DND-41 (cell line): Measurements from ENCODE around the gene RNF183.
A peak's percentile ranks its signal among the peaks of the same experiment; 100 is the strongest.

Source experiments
- ATAC-seq: fragments of 200-7000 bp; cut with Tn5 transposase; 3 replicates; pipeline ENCODE4 v1.9.1; 2021; ENCODE audit warnings: low read depth; ENCODE audit not compliant: insufficient read depth
- DNase-seq: peaks from one replicate; pipeline ENCODE4 v3.0.0-alpha.2; 2020
- H2AFZ ChIP-seq: 2 replicates; pipeline ENCODE4 v1.6.0; 2012; ENCODE audit warnings: low read depth, low read length
- H3K27ac ChIP-seq: 2 replicates; pipeline ENCODE4 v1.5.1; 2012; ENCODE audit warnings: low read length, inconsistent platforms
- H3K27me3 ChIP-seq: fragments of 200-600 bp; sonication (generic); 2 replicates; pipeline ENCODE4 v1.6.0; 2012; ENCODE audit warnings: low read length, mild to moderate bottlenecking, inconsistent platforms; ENCODE audit not compliant: insufficient read depth, poor library complexity
- H3K36me3 ChIP-seq: 2 replicates; pipeline ENCODE4 v1.5.1; 2012; ENCODE audit warnings: low read length, inconsistent platforms; ENCODE audit not compliant: insufficient read depth
- H3K4me1 ChIP-seq: 2 replicates; pipeline ENCODE4 v1.5.1; 2012; ENCODE audit warnings: mild to moderate bottlenecking, low read length; ENCODE audit not compliant: insufficient read depth
- H3K4me2 ChIP-seq: 2 replicates; pipeline ENCODE4 v1.6.0; 2012; ENCODE audit warnings: mild to moderate bottlenecking, moderate library complexity, low read length, inconsistent platforms; ENCODE audit not compliant: insufficient read depth
- H3K4me3 ChIP-seq, 2 experiments: fragments of 200-600 bp in 1 of 2; shearing (Covaris generic) in 1 of 2; 2 replicates each; pipeline ENCODE4 v1.5.1; 2012 to 2016; ENCODE audit warnings: inconsistent platforms in 2 of 2, low read length in 2 of 2, mild to moderate bottlenecking in 2 of 2, low read depth in 1 of 2, moderate library complexity in 1 of 2
- H3K79me2 ChIP-seq: 2 replicates; pipeline ENCODE4 v1.6.0; 2012; ENCODE audit warnings: low read length, inconsistent platforms; ENCODE audit not compliant: insufficient read depth
- H3K9ac ChIP-seq: 2 replicates; pipeline ENCODE4 v1.6.0; 2012; ENCODE audit warnings: low read depth, mild to moderate bottlenecking, inconsistent platforms, low read length, moderate library complexity
- H3K9me3 ChIP-seq: 2 replicates; pipeline ENCODE4 v1.5.1; 2012; ENCODE audit warnings: low read length, moderate library complexity, mild to moderate bottlenecking, inconsistent platforms; ENCODE audit not compliant: insufficient read depth, severe bottlenecking
- H4K20me1 ChIP-seq: 2 replicates; pipeline ENCODE4 v1.6.0; 2012; ENCODE audit warnings: low read length; ENCODE audit not compliant: insufficient read depth
- EZH2 ChIP-seq: IDR thresholded peaks from 3 replicates; pipeline ENCODE4 v1.6.1; 2012; ENCODE audit warnings: borderline replicate concordance, low read depth, mild to moderate bottlenecking, moderate library complexity, low read length, inconsistent platforms; ENCODE audit not compliant: severe bottlenecking
- TF ChIP-seq, protein P1 (sequence below): IDR thresholded peaks from 2 replicates; pipeline ENCODE4 v1.5.1; 2012; ENCODE audit warnings: borderline replicate concordance, low read length, moderate library complexity, mild to moderate bottlenecking; ENCODE audit not compliant: poor library complexity, severe bottlenecking; ENCODE audit errors: extremely low read depth

The RNF183 gene

GRCh38 chr9:113343732-113344231 lies 40.6 kb upstream of the RNF183 start:
- H3K4me2 ChIP-seq, result no peak overlapping the region
- H3K9me3 ChIP-seq, result no peaks in the 10 kb centered on the region
- peaks cover 2% of the 10 kb centered on the region for H3K27me3 ChIP-seq
- no peaks in the 10 kb centered on the region for H3K36me3 ChIP-seq
- ATAC-seq (no peak), DNase-seq (peak; percentile 60)
- TF ChIP-seq, protein P1, sequence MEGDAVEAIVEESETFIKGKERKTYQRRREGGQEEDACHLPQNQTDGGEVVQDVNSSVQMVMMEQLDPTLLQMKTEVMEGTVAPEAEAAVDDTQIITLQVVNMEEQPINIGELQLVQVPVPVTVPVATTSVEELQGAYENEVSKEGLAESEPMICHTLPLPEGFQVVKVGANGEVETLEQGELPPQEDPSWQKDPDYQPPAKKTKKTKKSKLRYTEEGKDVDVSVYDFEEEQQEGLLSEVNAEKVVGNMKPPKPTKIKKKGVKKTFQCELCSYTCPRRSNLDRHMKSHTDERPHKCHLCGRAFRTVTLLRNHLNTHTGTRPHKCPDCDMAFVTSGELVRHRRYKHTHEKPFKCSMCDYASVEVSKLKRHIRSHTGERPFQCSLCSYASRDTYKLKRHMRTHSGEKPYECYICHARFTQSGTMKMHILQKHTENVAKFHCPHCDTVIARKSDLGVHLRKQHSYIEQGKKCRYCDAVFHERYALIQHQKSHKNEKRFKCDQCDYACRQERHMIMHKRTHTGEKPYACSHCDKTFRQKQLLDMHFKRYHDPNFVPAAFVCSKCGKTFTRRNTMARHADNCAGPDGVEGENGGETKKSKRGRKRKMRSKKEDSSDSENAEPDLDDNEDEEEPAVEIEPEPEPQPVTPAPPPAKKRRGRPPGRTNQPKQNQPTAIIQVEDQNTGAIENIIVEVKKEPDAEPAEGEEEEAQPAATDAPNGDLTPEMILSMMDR, result no peak
- no peak for TF ChIP-seq EZH2
- H3K4me1 ChIP-seq, result peaks cover 32% of the 10 kb centered on the region
- peak overlapping the region; percentile 62; the same call in 1 of the 2 replicates for H3K27ac ChIP-seq
- peak overlapping the region; percentile 36 for H2AFZ ChIP-seq
- no peak overlapping the region for H3K4me3 ChIP-seq
- H3K9ac ChIP-seq, result peak overlapping the region; percentile 28; the same call in 1 of the 2 replicates
- no peaks in the 10 kb centered on the region for H4K20me1 ChIP-seq
- H3K79me2 ChIP-seq, result no peaks in the 10 kb centered on the region

DNA sequence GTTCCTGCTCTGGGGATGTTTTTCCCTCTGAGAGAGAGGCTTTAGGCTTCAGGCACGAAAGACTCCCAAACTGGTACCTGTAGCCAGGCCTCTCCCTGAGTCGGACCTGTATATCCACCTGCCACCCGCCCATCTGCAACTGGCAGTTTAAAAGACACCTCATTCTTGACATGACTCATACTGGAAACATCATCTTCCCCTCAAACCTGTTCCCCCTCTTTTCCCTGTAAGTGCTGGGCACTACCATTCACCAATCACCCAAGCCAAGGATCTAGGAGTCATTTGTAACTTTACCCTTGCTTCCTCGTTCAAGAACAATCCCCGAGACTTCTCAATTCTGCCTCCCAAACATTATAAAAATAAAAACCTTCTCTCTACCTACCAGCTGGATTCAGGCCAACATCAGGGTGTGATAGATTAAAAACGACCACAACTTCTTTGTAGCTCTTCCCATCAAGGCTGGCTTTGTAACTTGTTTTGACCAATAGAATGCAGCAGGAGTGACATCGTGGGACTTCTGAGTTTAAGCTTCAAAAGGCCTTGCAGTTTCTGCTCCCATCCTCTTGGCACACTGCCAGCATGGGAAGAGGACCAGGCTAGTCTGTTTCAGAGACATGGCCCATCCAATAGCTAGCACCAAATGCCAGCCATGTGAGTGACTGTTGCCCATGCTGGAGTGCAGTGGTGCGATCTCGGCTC lies 38.7 kb upstream of the RNF183 start:
- 0 out of 2 replicates have a peak overlapping the region, but pooled peaks have one; percentile 17 for H2AFZ ChIP-seq
- no peak overlapping the region for H3K9ac ChIP-seq
- H3K9me3 ChIP-seq, result no peaks in the 10 kb centered on the region
- no peak overlapping the region for H3K4me3 ChIP-seq
- H3K79me2 ChIP-seq, result no peaks in the 10 kb centered on the region
- no peaks in the 10 kb centered on the region for H3K36me3 ChIP-seq
- no peak for ATAC-seq
- no peak overlapping the region for H3K27ac ChIP-seq
- peak; percentile 41 for DNase-seq
- H3K4me1 ChIP-seq, result peaks cover 33% of the 10 kb centered on the region
- H4K20me1 ChIP-seq, result no peaks in the 10 kb centered on the region
- no peaks in the 10 kb centered on the region for H3K27me3 ChIP-seq
- TF ChIP-seq, protein P1, result no peak
- no peak for TF ChIP-seq EZH2
- H3K4me2 ChIP-seq, result no peak overlapping the region

DNA sequence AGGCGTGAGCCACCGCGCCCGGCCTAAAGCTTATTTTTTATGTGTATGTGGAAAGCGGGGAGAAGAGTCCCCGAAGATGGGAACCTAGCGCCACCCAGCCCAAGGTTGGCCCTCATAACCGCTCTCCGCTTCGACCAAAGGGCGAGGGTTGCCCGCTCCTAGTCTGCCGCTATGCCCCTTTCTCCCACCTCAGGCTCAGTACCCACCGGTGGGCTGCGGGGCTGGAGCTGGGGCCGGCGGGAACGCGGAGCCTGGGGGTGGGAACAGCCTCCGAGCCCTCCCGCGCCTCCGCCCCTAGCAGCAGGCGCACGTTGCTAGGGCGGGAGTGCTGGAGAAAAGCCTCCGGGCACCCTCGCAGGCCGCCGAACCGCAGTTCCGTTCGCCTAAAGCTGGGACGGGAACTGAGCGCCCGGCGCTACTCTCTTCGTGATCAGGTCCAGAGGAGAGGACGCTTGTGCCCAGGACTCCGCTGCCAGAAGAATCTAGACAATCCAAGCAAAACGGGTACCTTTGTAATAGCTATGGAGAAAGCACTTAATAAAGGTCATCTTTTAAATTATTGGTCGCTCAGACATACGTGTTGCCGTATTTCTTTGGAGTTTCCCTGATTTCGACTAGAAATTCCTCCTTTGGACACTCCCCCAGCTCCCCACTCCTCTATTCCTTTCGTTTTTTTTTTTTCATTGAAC lies 37.0 kb upstream of the RNF183 start, which contains the start of gene WDR31:
TSS of gene WDR31 (minus strand) at position 265 of the 689 bp plus-strand sequence. CDS start 8,253 bp downstream, outside the sequence.
- Histone ChIP-seq H2AFZ (peak within 1 kb of the TSS; percentile 99), H3K9ac (peak within 1 kb of the TSS; percentile 72), H3K79me2 (no peaks in the 10 kb centered on the region), H3K4me3 (peak within 1 kb of the TSS; percentile 57 to 97; a peak in 3 of 4 replicates), H3K36me3 (no peaks in the 10 kb centered on the region), H3K27ac (peak within 1 kb of the TSS; percentile 78), H3K4me2 (peak within 1 kb of the TSS; percentile 86), H3K4me1 (peaks cover 33% of the 10 kb centered on the region), H3K9me3 (no peaks in the 10 kb centered on the region), H4K20me1 (no peaks in the 10 kb centered on the region), H3K27me3 (no peaks in the 10 kb centered on the region)
- TF ChIP-seq, protein P1, result no peak
- TF ChIP-seq EZH2, result no peak
- DNase-seq (peak; percentile 87), ATAC-seq (peak; percentile 94)
